Heart right ventricle (tissue), 16 donors: ENCODE measurements around the gene AGPAT2. TPM values are rescaled to one million over a fixed set of nuclear protein-coding genes. Genes with fewer than 3 reads are reported as not detected.

Source experiments
- ATAC-seq, 8 donors: fragments of 200-7000 bp; cut with Tn5 transposase; one replicate each; pipeline ENCODE4 v1.9.1; 2020; ENCODE audit warnings: mild to moderate bottlenecking in 8 of 8, moderate library complexity in 8 of 8, moderate number of reproducible peaks in 1 of 8
- DNase-seq, 2 donors: peaks; one replicate each; pipeline ENCODE4 v3.0.0-alpha.2; 2020
- H3K27ac ChIP-seq, 10 donors: fragments of 200-600 bp; sonication (generic) in 2 of 10; one replicate each; pipeline versions ENCODE4 v1.5.0 to v1.8.0; 2020 to 2022; ENCODE audit warnings: mild to moderate bottlenecking in 3 of 10
- H3K27me3 ChIP-seq, 7 donors: fragments of 200-600 bp; one replicate each; pipeline ENCODE4 v1.8.0; 2021 to 2022; ENCODE audit warnings: mild to moderate bottlenecking in 2 of 7
- H3K36me3 ChIP-seq, 9 donors: fragments of 200-600 bp; sonication (generic) in 1 of 9; one replicate each; pipeline versions ENCODE4 v1.5.0 to v1.8.0; 2020 to 2022; ENCODE audit warnings: mild to moderate bottlenecking in 2 of 9
- H3K4me1 ChIP-seq, 9 donors: fragments of 200-600 bp; sonication (generic) in 1 of 9; one replicate each; pipeline versions ENCODE4 v1.5.0 to v1.8.0; 2020 to 2022; ENCODE audit warnings: mild to moderate bottlenecking in 4 of 9
- H3K4me3 ChIP-seq, 10 donors: fragments of 200-600 bp; sonication (generic) in 2 of 10; one replicate each; pipeline versions ENCODE4 v1.5.0 to v1.8.0; 2020 to 2022; ENCODE audit warnings: mild to moderate bottlenecking in 7 of 10, moderate library complexity in 2 of 10
- H3K9me3 ChIP-seq, 11 donors: fragments of 200-600 bp in 10 of 11; sonication (generic) in 2 of 11; one replicate each; pipeline versions ENCODE4 v1.5.0 to v1.8.0; 2013 to 2022; ENCODE audit warnings: mild to moderate bottlenecking in 2 of 11, control low read depth in 1 of 11, moderate library complexity in 1 of 11
- WGBS, 2 donors: extraction: QIAGEN DNeasy Blood & Tissue Kit; methylation state at CpG; one replicate each; pipeline ENCODE4 v1.1.7; 2013; ENCODE audit warnings: inconsistent platforms in 1 of 2; 5-methylcytosine and 5-hydroxymethylcytosine counted together
- intact Hi-C, 10 donors: fragments of 100-400 bp; cut with DNase I; formaldehyde crosslinking; loops; one replicate each; pipeline versions ENCODE4 v1.11.1 to v1.14.2; 2022
- polyA plus RNA-seq, 2 donors: library from polyadenylated mRNA; stranded (reverse); fragments of 200-250 nt; gene quantifications; one replicate each; pipeline ENCODE4 v1.2.3, GENCODE V29; 2013
- total RNA-seq, 10 donors: library from RNA; stranded (reverse); fragmentation: NEBNext Ultra II Directional in 3 of 10; extraction: Animal tissue kit (Norgen Biotek cat#: 25700) in 3 of 10; gene quantifications; one replicate each; pipeline versions ENCODE4 v1.2.1 to v1.2.4, GENCODE V29; 2021 to 2023
- TF ChIP-seq, protein P1 (sequence below), 9 donors: fragments of 200-600 bp; sonication (generic) in 2 of 9; IDR thresholded peaks; one replicate each; pipeline versions ENCODE4 v1.5.0 to v1.8.0; 2021 to 2022; ENCODE audit warnings: antibody characterized with exemption in 9 of 9, mild to moderate bottlenecking in 5 of 9, moderate library complexity in 1 of 9
- donor health status: Arrhythmogenic right ventricular cardiomyopathy.
- donor health status: ischemic (EF 13 %, LVEDD 7.1; RV severe dilation, severe dysfunction).
- donor health status: healthy with polysubstance abuse.
- donor health status: DM: no; HTN: yes; CAD: no.
- donor health status: DM: no; HTN: no; CAD: no.
- donor health status: ischemic (EF 25% LVEDD 6.9; RV normal size, moderate dysfunction).
- donor health status: ischemic (EF 25% LVEDD 5.7; RV mildly dilated, moderate dysfunction).
- donor health status: healthy.
- donor health status: DM: yes; HTN: yes; CAD: no.
- donor health status: Ischemic cardiomyopathy.
- donor health status: ischemic (EF 35%, LVEDD 5.7; RV mildly dilated, moderate dysfunction).
- donor health status: nonischemic (EF 11% LVEDD 7.7; RV severe dilation, severe dysfunction).
- donor health status: DM: yes; HTN: yes; CAD: no.
- donor health status: PGD.
- donor health status: ischemic (EF 29% LVEDD 5.4; RV normal size, mild dysfunction).
- donor health status: nonischemic (EF 23%, LVEDD 6.1; RV moderate dilation, normal function).

Gene AGPAT2
- total and polyA plus RNA-seq, 12 donors: 48.1 to 195 (median 61.5) TPM

DNA sequence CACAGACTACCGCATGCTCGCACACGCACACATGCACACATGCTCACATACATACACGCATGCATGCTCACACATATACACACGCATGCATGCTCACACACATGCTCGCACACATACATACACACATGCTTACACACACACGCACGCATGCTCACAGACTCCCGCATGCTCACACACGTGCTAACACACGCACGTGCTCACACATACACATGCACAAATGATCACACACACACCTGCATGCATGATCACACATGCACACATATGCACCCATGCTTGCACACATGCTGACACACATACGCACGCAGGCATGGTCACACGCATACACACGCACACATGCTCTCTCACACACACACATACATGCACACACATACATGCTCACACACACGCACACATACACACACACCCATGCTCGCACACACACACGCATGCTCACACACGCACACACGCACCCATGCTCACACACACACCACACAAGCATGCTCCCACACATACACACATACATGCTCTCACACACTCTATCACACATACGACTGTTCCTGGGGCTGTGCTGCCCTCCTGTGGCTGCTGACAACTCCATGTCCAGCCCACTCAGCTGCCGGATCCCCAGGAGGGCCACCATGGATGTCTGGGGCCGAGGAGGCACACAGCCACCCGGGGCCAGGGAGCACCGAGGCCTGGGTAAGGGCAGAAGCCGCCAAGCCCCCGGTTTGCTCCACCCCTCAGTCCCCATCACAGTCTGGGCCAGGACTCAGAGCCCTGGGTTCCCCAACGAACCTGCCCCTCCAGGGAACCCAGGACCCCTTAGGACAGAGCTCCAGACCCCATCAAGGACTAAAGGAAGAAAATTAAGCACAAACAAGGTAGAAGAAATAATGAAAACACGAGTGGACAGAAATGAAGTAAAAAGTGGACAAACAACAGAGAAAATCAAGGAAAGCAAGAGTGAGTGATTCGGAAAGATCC lies 55.9 kb downstream of the AGPAT2 start:
- peak; percentile 82 to 86 for DNase-seq
- TF ChIP-seq, protein P1, sequence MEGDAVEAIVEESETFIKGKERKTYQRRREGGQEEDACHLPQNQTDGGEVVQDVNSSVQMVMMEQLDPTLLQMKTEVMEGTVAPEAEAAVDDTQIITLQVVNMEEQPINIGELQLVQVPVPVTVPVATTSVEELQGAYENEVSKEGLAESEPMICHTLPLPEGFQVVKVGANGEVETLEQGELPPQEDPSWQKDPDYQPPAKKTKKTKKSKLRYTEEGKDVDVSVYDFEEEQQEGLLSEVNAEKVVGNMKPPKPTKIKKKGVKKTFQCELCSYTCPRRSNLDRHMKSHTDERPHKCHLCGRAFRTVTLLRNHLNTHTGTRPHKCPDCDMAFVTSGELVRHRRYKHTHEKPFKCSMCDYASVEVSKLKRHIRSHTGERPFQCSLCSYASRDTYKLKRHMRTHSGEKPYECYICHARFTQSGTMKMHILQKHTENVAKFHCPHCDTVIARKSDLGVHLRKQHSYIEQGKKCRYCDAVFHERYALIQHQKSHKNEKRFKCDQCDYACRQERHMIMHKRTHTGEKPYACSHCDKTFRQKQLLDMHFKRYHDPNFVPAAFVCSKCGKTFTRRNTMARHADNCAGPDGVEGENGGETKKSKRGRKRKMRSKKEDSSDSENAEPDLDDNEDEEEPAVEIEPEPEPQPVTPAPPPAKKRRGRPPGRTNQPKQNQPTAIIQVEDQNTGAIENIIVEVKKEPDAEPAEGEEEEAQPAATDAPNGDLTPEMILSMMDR (IDR thresholded peaks at IDR 0.05): peak; percentile 75 to 90 (median 87)
- Histone ChIP-seq H3K27ac (no peak overlapping the region), H3K27me3 (peaks cover 0 to 18% (median 0%) of the 10 kb centered on the region in 7 donors), H3K36me3 (no peaks in the 10 kb centered on the region), H3K4me3 (no peak overlapping the region), H3K4me1 (peaks cover under 1 to 28% (median 17%) of the 10 kb centered on the region in 9 donors), H3K9me3 (no peaks in the 10 kb centered on the region)
- WGBS, 2 donors: 50 to 56% methylated on average over 31 of the region's 31 CpGs
- ATAC-seq: peak; percentile 86 to 95 (median 92)
- intact Hi-C loops: loop anchor here in 8 of 10 donors (1.0 to 2.0 kb wide), 5 partner anchors 143 to 147 kb away; no protein-coding TSS in a partner anchor

DNA sequence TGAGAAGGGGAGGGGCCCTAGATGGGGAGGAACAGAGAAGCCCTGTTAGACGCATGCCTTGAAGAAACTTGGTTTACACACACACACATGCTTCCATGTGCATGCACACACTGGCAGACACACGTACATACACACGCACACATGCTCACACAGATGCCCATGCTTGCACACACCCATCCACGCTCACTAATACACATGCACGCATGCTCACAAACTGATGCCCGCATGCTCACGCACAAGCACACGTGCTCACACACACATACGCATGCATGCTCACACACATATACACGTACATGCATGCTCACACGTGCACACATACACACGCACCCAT lies 56.6 kb downstream of the AGPAT2 start:
- Histone ChIP-seq H3K36me3 (no peaks in the 10 kb centered on the region), H3K4me1 (peaks cover 5 to 35% (median 24%) of the 10 kb centered on the region in 9 donors), H3K27me3 (peaks cover 0 to 18% (median 0%) of the 10 kb centered on the region in 7 donors), H3K9me3 (no peaks in the 10 kb centered on the region), H3K4me3 (no peak overlapping the region), H3K27ac (no peak overlapping the region)
- TF ChIP-seq, protein P1 (IDR thresholded peaks at IDR 0.05): peak in 1 of 9 donors; percentile 3
- intact Hi-C loops: loop anchor here in 4 of 10 donors (1.0 to 2.0 kb wide), 3 partner anchors 142 to 145 kb away; no protein-coding TSS in a partner anchor
- ATAC-seq (no peak), DNase-seq (no peak)
- WGBS, 2 donors: 60 to 71% methylated on average over 12 of the region's 12 CpGs

DNA sequence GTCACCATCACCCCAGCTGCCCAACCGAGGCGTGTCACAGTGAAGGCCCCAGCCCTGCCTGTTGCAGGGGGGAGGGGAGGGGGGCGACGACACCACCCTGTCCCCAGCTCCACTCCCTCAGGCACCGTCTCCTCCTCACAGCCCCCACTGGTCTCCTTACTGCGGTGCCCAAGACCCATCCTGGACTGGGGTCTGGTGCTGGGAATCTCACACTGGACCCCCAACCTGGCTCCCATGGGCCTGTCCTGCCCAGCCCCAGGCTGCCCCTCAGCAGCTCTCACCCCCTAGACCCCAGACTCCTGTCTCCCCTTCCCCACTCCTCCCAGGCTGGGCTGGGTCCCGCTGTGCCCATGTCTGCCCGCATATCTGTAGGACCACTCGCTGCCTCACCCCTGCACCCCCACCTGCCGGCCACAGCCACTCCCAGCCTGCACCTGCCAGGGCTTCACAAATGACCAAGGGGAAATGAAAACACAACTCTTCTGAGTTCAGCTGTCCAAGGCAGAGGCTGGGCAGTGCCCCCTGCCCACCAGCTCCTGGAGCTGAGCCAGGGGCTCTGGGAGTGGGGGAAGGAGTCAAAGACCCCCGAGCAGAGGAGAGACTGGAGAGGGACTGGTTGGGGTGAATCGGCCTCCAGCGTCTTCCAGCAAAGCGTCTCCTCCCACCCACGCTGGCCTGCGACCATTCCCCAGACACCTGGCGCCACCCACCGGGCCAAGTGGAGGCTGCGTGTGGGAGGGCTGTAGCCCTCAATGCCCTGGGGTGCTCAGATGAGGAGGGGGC lies 57.2 kb downstream of the AGPAT2 start:
- intact Hi-C loops: loop anchor here in 5 of 10 donors (1.0 to 10.0 kb wide), 6 partner anchors 65 to 145 kb away; partner anchors contain the start of gene NOTCH1 (in 1 of the 5)
- TF ChIP-seq, protein P1 (IDR thresholded peaks at IDR 0.05): peak in 8 of 9 donors; percentile 14 to 61 (median 54)
- ATAC-seq (peak; percentile 44 to 78 (median 72)), DNase-seq (peak in 1 of 2 donors; percentile 61)
- Histone ChIP-seq H3K9me3 (no peaks in the 10 kb centered on the region), H3K4me3 (no peak overlapping the region), H3K4me1 (peaks cover 6 to 40% (median 30%) of the 10 kb centered on the region in 9 donors), H3K36me3 (no peaks in the 10 kb centered on the region), H3K27ac (no peak overlapping the region), H3K27me3 (peaks cover 0 to 18% (median 0%) of the 10 kb centered on the region in 7 donors)
- 44 to 46% methylated on average over 19 of the region's 19 CpGs for WGBS, 2 donors
